ENCODE measurements around the gene RAB5A. TPM values are rescaled to one million over a fixed set of nuclear protein-coding genes. Genes with fewer than 3 reads are reported as not detected.
"Not testable (repeated sequence)": the region's sequence is repeated elsewhere in the genome, so short reads cannot be mapped to it uniquely, and the experiment has no call there.

The RAB5A gene
- total RNA-seq, 2 experiments from 2014 or later, result 57.8 to 59.8 TPM

GRCh38 chr3:20007960-20008359 is 61.1 kb downstream of the RAB5A start:
- Mint-ChIP-seq H3K27ac (no peak overlapping the region), H3K9me3 (ENCODE audit: insufficient read depth) (no peaks in the 10 kb centered on the region), H3K4me3 (no peak overlapping the region), H3K27me3 (ENCODE audit: low read depth) (no peaks in the 10 kb centered on the region), H3K4me1 (ENCODE audit: low read depth) (no peaks in the 10 kb centered on the region), H3K36me3 (ENCODE audit: low read depth) (no peaks in the 10 kb centered on the region)
- ATAC-seq, result no peak
- ChIA-PET POLR2A (no interaction called here), CTCF (no interaction called here)
- DNase-seq, result no peak

GRCh38 chr3:20008646-20009045 is 61.7 kb downstream of the RAB5A start:
- Mint-ChIP-seq H3K36me3 (ENCODE audit: low read depth) (no peaks in the 10 kb centered on the region), H3K27ac (no peak overlapping the region), H3K9me3 (ENCODE audit: insufficient read depth) (no peaks in the 10 kb centered on the region), H3K4me1 (ENCODE audit: low read depth) (no peaks in the 10 kb centered on the region), H3K27me3 (ENCODE audit: low read depth) (no peaks in the 10 kb centered on the region), H3K4me3 (no peak overlapping the region)
- ATAC-seq (no peak), DNase-seq (no peak)
- CTCF ChIA-PET, result no interaction called here
- POLR2A ChIA-PET, result interaction anchor here (0.6 kb wide), 1 partner anchor 32 kb away, joined by 4 read pairs; no protein-coding TSS in a partner anchor

GRCh38 chr3:20012164-20012563 is 65.3 kb downstream of the RAB5A start, which contains the start of gene PP2D1:
Gene PP2D1 (minus strand): TSS chr3:20012264. CDS start chr3:20012072, 192 bp downstream.
- POLR2A ChIA-PET, result no interaction called here
- ATAC-seq, result no peak
- CTCF ChIA-PET, result no interaction called here

GRCh38 chr3:20013396-20013795 is 66.5 kb downstream of the RAB5A start:
- Mint-ChIP-seq H3K36me3 (ENCODE audit: low read depth) (no peaks in the 10 kb centered on the region), H3K4me1 (ENCODE audit: low read depth) (no peaks in the 10 kb centered on the region), H3K27me3 (ENCODE audit: low read depth) (no peaks in the 10 kb centered on the region), H3K27ac (no peak overlapping the region), H3K9me3 (ENCODE audit: insufficient read depth) (no peaks in the 10 kb centered on the region), H3K4me3 (no peak overlapping the region)
- ATAC-seq (no peak), DNase-seq (no peak)
- ChIA-PET CTCF (no interaction called here), POLR2A (no interaction called here)

More at GRCh38 chr3:20012164-20012563, 65.3 kb downstream of the RAB5A start, which contains the start of gene PP2D1:
- no peak for DNase-seq
- no peaks in the 10 kb centered on the region for H3K9me3 Mint-ChIP-seq (ENCODE audit: insufficient read depth)
- H3K4me1 Mint-ChIP-seq (ENCODE audit: low read depth), result no peaks in the 10 kb centered on the region
- no peaks in the 10 kb centered on the region for H3K36me3 Mint-ChIP-seq (ENCODE audit: low read depth)
- no peaks in the 10 kb centered on the region for H3K27me3 Mint-ChIP-seq (ENCODE audit: low read depth)
- H3K27ac Mint-ChIP-seq, result no peak within 1 kb of the TSS
- H3K4me3 Mint-ChIP-seq, result no peak within 1 kb of the TSS

DNA sequence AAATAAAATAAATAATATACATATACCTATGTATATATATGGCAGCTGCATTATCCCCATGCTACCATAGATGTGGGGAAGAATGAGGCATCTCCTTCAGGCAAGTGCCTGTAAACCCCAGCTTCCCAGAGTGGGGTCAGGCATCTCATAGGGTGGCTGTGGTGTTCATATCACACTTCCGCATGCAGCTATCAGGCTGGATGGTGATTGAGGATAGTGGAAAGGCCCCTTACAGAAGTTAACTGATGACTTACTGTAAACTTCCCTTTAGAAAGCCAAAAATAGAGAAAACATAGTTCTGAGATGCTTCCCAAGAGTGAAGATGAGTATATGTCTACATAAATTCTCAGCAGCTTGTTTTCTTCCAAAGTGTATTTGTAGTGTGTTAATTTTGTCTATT is 68.6 kb downstream of the RAB5A start:
- ATAC-seq (no peak), DNase-seq (no peak)
- Mint-ChIP-seq H3K9me3 (ENCODE audit: insufficient read depth) (no peaks in the 10 kb centered on the region), H3K36me3 (ENCODE audit: low read depth) (no peaks in the 10 kb centered on the region), H3K27ac (no peak overlapping the region), H3K27me3 (ENCODE audit: low read depth) (no peaks in the 10 kb centered on the region), H3K4me3 (no peak overlapping the region), H3K4me1 (ENCODE audit: low read depth) (no peaks in the 10 kb centered on the region)
- POLR2A ChIA-PET, result interaction anchor here (1.1 kb wide), 1 partner anchor 14 kb away, joined by 3 read pairs; no protein-coding TSS in a partner anchor
- CTCF ChIA-PET, result no interaction called here

- H3K4me1 Mint-ChIP-seq (ENCODE audit: low read depth); H3K36me3 Mint-ChIP-seq (ENCODE audit: low read depth); ATAC-seq; H3K4me3 Mint-ChIP-seq; H3K27me3 Mint-ChIP-seq (ENCODE audit: low read depth); DNase-seq; CTCF ChIA-PET; H3K27ac Mint-ChIP-seq; H3K9me3 Mint-ChIP-seq (ENCODE audit: insufficient read depth): not testable (repeated sequence)
- POLR2A ChIA-PET, result interaction anchor here (1.1 kb wide), 1 partner anchor 14 kb away, joined by 3 read pairs; no protein-coding TSS in a partner anchor
Measured at GRCh38 chr3:20016076-20016475, 69.2 kb downstream of the RAB5A start.

GRCh38 chr3:20022954-20023622 is 76.2 kb downstream of the RAB5A start:
- ChIA-PET CTCF (no interaction called here), POLR2A (no interaction called here)
- ATAC-seq (no peak), DNase-seq (no peak)
- Mint-ChIP-seq H3K4me3 (no peak overlapping the region), H3K27ac (no peak overlapping the region), H3K27me3 (ENCODE audit: low read depth) (no peaks in the 10 kb centered on the region), H3K36me3 (ENCODE audit: low read depth) (no peaks in the 10 kb centered on the region), H3K9me3 (ENCODE audit: insufficient read depth) (no peaks in the 10 kb centered on the region), H3K4me1 (ENCODE audit: low read depth) (peaks cover 8% of the 10 kb centered on the region)

DNA sequence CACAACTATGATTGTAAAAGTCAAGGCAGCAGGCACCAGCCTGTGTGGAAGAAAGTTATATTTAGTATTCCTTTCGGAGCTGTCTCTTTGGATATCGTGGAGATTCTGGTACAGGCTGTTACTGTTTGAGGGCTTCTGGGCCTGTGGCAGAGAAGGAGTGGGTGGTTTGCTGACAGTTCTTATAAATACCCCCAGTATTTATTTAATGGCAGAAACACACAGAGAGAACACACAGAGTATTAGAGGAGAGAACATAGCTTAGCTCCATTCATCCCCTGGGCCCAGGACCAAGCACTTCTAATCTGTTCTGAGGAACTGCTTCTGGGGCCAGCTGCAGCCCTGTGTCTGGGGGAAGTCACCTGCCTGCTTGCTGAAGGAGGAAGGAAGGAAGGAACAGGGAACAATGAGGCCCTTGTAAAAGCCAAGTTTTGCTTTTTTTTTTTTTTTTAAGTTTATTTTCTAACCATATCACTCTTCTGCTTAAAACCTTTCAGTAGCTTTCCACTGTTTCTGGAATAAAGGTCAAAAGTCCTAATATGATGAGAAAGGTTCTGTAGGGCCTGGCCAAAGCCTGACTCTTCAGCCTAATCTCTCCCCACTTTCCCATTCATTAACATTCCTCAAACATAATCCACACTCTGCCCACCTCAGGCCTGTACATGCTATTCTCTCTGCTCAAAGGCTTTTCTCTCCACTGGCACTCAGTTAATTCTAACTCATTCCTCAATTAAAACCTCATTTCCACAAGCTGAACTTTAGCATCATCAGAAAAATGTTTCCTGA is 76.9 kb downstream of the RAB5A start:
- H3K4me1 Mint-ChIP-seq (ENCODE audit: low read depth), result peaks cover 8% of the 10 kb centered on the region
- H3K9me3 Mint-ChIP-seq (ENCODE audit: insufficient read depth), result no peaks in the 10 kb centered on the region
- no peaks in the 10 kb centered on the region for H3K36me3 Mint-ChIP-seq (ENCODE audit: low read depth)
- no peak for DNase-seq
- H3K4me3 Mint-ChIP-seq, result no peak overlapping the region
- no peak overlapping the region for H3K27ac Mint-ChIP-seq
- ChIA-PET POLR2A (no interaction called here), CTCF (no interaction called here)
- ATAC-seq, result no peak
- H3K27me3 Mint-ChIP-seq (ENCODE audit: low read depth), result no peaks in the 10 kb centered on the region

DNA sequence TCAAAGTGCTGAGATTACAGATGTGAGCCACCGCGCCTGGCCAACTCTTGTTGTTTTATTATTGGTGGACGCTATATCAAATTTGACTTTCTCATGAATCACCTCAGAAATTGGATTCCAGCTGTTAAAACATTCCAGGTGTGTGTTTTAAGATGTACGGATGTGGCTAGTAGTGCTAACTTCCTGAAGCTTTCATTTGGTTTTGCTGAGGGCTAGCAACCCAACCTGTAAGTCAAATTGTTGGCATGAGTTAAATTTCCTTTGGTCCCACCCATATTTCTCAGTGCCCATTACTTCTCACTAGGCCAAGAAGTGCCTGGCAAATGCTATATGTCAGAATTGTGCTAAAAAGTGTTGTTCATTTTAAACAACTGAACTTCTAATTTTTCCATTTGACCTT is 80.2 kb downstream of the RAB5A start:
- H3K27me3 Mint-ChIP-seq (ENCODE audit: low read depth), result no peaks in the 10 kb centered on the region
- H3K27ac Mint-ChIP-seq, result no peak overlapping the region
- no peak overlapping the region for H3K4me3 Mint-ChIP-seq
- H3K9me3 Mint-ChIP-seq (ENCODE audit: insufficient read depth), result no peaks in the 10 kb centered on the region
- CTCF ChIA-PET, result no interaction called here
- POLR2A ChIA-PET, result no interaction called here
- DNase-seq, result no peak
- no peaks in the 10 kb centered on the region for H3K36me3 Mint-ChIP-seq (ENCODE audit: low read depth)
- peaks cover 8% of the 10 kb centered on the region for H3K4me1 Mint-ChIP-seq (ENCODE audit: low read depth)
- ATAC-seq, result no peak

DNA sequence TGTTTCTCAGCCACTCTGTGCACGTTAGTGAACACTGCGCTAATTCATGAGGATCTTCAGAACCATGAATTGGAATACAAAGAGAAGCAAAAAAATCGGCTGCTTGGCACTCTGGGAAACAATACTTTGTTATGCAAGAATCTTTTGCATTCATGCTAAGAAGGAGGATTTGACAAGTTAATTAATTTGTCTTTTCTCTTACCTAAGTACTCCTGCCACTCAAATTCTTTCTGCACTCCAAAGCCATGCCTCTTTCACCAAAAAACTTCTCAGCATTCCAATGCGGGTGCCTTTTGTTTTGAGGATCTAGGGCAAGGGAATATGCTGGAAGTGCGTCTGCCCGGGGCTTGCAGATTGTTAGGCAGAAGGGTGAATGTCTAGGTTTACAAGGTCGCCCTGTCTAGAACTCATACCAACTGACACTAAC is 82.0 kb downstream of the RAB5A start:
- DNase-seq, result no peak
- no peaks in the 10 kb centered on the region for H3K27me3 Mint-ChIP-seq (ENCODE audit: low read depth)
- no peak overlapping the region for H3K4me3 Mint-ChIP-seq
- no peak overlapping the region for H3K27ac Mint-ChIP-seq
- H3K9me3 Mint-ChIP-seq (ENCODE audit: insufficient read depth), result no peaks in the 10 kb centered on the region
- H3K4me1 Mint-ChIP-seq (ENCODE audit: low read depth), result peaks cover 8% of the 10 kb centered on the region
- ChIA-PET POLR2A (interaction anchor here (0.6 kb wide), 1 partner anchor 106 kb away, joined by 4 read pairs; no protein-coding TSS in a partner anchor), CTCF (no interaction called here)
- no peaks in the 10 kb centered on the region for H3K36me3 Mint-ChIP-seq (ENCODE audit: low read depth)
- ATAC-seq, result no peak

- POLR2A ChIA-PET; ATAC-seq; H3K27ac Mint-ChIP-seq; H3K9me3 Mint-ChIP-seq (ENCODE audit: insufficient read depth); DNase-seq; CTCF ChIA-PET; H3K36me3 Mint-ChIP-seq (ENCODE audit: low read depth); H3K27me3 Mint-ChIP-seq (ENCODE audit: low read depth); H3K4me3 Mint-ChIP-seq: not testable (repeated sequence)
- H3K4me1 Mint-ChIP-seq (ENCODE audit: low read depth), result peaks cover 14% of the 10 kb centered on the region
Measured at GRCh38 chr3:20031939-20032338, 85.0 kb downstream of the RAB5A start.
